ENCODE measurements around the gene SRCIN1.

DNA sequence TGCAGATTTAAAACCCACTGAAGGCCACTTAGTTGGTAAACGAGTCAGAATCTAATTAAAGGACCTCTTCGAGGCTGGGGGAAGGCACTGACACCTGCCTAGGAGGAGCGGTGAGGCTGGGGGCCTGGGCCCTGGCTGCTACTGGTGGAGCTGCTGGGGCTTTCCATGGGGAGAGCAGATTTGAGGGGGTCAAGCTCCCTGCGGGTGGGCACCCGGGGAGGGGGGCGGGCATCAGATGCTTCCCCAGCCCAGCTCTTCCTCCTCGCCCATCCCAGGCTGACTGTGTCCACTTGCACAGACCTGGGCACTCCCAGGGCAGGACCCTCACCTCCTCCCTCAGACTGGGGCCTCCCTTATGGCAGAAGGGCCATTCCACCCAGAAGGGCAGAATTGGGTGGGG is 19.0 kb downstream of the SRCIN1 start:
- TF ChIP-seq, protein P1, sequence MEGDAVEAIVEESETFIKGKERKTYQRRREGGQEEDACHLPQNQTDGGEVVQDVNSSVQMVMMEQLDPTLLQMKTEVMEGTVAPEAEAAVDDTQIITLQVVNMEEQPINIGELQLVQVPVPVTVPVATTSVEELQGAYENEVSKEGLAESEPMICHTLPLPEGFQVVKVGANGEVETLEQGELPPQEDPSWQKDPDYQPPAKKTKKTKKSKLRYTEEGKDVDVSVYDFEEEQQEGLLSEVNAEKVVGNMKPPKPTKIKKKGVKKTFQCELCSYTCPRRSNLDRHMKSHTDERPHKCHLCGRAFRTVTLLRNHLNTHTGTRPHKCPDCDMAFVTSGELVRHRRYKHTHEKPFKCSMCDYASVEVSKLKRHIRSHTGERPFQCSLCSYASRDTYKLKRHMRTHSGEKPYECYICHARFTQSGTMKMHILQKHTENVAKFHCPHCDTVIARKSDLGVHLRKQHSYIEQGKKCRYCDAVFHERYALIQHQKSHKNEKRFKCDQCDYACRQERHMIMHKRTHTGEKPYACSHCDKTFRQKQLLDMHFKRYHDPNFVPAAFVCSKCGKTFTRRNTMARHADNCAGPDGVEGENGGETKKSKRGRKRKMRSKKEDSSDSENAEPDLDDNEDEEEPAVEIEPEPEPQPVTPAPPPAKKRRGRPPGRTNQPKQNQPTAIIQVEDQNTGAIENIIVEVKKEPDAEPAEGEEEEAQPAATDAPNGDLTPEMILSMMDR (IDR thresholded peaks at IDR 0.05), result no peak
- no peak for TF ChIP-seq POLR2A (IDR thresholded peaks at IDR 0.05)
